Measurements from ENCODE around the gene CMTR1.
"Not testable (repeated sequence)": the region's sequence is repeated elsewhere in the genome, so short reads cannot be mapped to it uniquely, and the experiment has no call there.

Gene CMTR1

GRCh38 chr6:37438930-37439329, 5.9 kb downstream of the CMTR1 start:
- TF ChIP-seq CTCF (IDR thresholded peaks at IDR 0.05; ENCODE audit: low read depth, low read length, missing control alignments) = no peak
- Histone ChIP-seq H3K4me3 (ENCODE audit: low read depth, low read length) (no peak overlapping the region), H3K36me3 (replicated peaks) (peaks cover 23% of the 10 kb centered on the region), H3K27me3 (replicated peaks) (no peaks in the 10 kb centered on the region), H3K27ac (no peak overlapping the region)
- in situ Hi-C loops (cut with HindIII; ENCODE audit: low pct_ligation_motif_present, low sequenced_read_pairs) = no loop called here
- DNase-seq = no peak

GRCh38 chr6:37441651-37442050, 8.6 kb downstream of the CMTR1 start:
- Histone ChIP-seq H3K36me3 (replicated peaks) (peaks cover 35% of the 10 kb centered on the region), H3K4me3 (ENCODE audit: low read depth, low read length) (no peak overlapping the region), H3K27ac (no peak overlapping the region), H3K27me3 (replicated peaks) (no peaks in the 10 kb centered on the region)
- no peak for TF ChIP-seq CTCF (IDR thresholded peaks at IDR 0.05; ENCODE audit: low read depth, low read length, missing control alignments)
- no peak for DNase-seq
- in situ Hi-C loops (cut with HindIII; ENCODE audit: low pct_ligation_motif_present, low sequenced_read_pairs) = no loop called here

GRCh38 chr6:37442416-37443215, 9.6 kb downstream of the CMTR1 start:
- in situ Hi-C loops (cut with HindIII; ENCODE audit: low pct_ligation_motif_present, low sequenced_read_pairs) = no loop called here
- Histone ChIP-seq H3K27me3 (replicated peaks) (no peaks in the 10 kb centered on the region), H3K27ac (no peak overlapping the region), H3K36me3 (replicated peaks) (peaks cover 40% of the 10 kb centered on the region), H3K4me3 (ENCODE audit: low read depth, low read length) (no peak overlapping the region)
- TF ChIP-seq CTCF (IDR thresholded peaks at IDR 0.05; ENCODE audit: low read depth, low read length, missing control alignments) = no peak
- no peak for DNase-seq

GRCh38 chr6:37443216-37443542, 10.2 kb downstream of the CMTR1 start:
- H3K27me3 ChIP-seq (replicated peaks); H3K4me3 ChIP-seq (ENCODE audit: low read depth, low read length); H3K27ac ChIP-seq; DNase-seq; in situ Hi-C loops (cut with HindIII; ENCODE audit: low pct_ligation_motif_present, low sequenced_read_pairs): not testable (repeated sequence)
- H3K36me3 ChIP-seq (replicated peaks) = peaks cover 37% of the 10 kb centered on the region

- in situ Hi-C loops (cut with HindIII; ENCODE audit: low pct_ligation_motif_present, low sequenced_read_pairs) = no loop called here
- no peak for TF ChIP-seq CTCF (IDR thresholded peaks at IDR 0.05; ENCODE audit: low read depth, low read length, missing control alignments)
- Histone ChIP-seq H3K27ac (no peak overlapping the region), H3K27me3 (replicated peaks) (no peaks in the 10 kb centered on the region), H3K4me3 (ENCODE audit: low read depth, low read length) (no peak overlapping the region), H3K36me3 (replicated peaks) (peaks cover 42% of the 10 kb centered on the region)
- DNase-seq = no peak
Observed at GRCh38 chr6:37449984-37450383, 17.0 kb downstream of the CMTR1 start.

- in situ Hi-C loops (cut with HindIII; ENCODE audit: low pct_ligation_motif_present, low sequenced_read_pairs) = no loop called here
- Histone ChIP-seq H3K27ac (no peak overlapping the region), H3K27me3 (replicated peaks) (no peaks in the 10 kb centered on the region), H3K4me3 (ENCODE audit: low read depth, low read length) (no peak overlapping the region), H3K36me3 (replicated peaks) (peaks cover 31% of the 10 kb centered on the region)
- TF ChIP-seq CTCF (IDR thresholded peaks at IDR 0.05; ENCODE audit: low read depth, low read length, missing control alignments) = no peak
- DNase-seq = no peak
Observed at GRCh38 chr6:37451441-37452193, 18.6 kb downstream of the CMTR1 start.
